HG03103 (cell line): ENCODE results near the gene ASB3.
"Not testable (repeated sequence)": the region's sequence is repeated elsewhere in the genome, so short reads cannot be mapped to it uniquely, and the experiment has no call there.

ENCODE experiments used
- ATAC-seq: cut with Tn5 transposase; IDR thresholded peaks from one replicate; pipeline ENCODE4 v1.9.1; 2021; ENCODE audit warnings: low read depth; ENCODE audit not compliant: unreplicated experiment

Gene ASB3

GRCh38 chr2:53667130-53667529, 119.6 kb downstream of the ASB3 start:
- not testable (repeated sequence) for ATAC-seq

- ATAC-seq, result no peak
These were observed 125.9 kb downstream of the ASB3 start for GRCh38 chr2:53660886-53661285.

- not testable (repeated sequence) for ATAC-seq
These were observed 128.3 kb downstream of the ASB3 start for GRCh38 chr2:53658474-53658873.

GRCh38 chr2:53655256-53655655, 131.5 kb downstream of the ASB3 start:
- no peak for ATAC-seq

- ATAC-seq, result no peak
These were observed 132.4 kb downstream of the ASB3 start for GRCh38 chr2:53654396-53654795.

- no peak for ATAC-seq
These were observed 134.6 kb downstream of the ASB3 start for GRCh38 chr2:53652131-53652530.

- ATAC-seq, result no peak
These were observed 140.0 kb downstream of the ASB3 start for GRCh38 chr2:53646788-53647187.

GRCh38 chr2:53641290-53641689, 145.5 kb downstream of the ASB3 start:
- no peak for ATAC-seq

GRCh38 chr2:53640466-53640865, 146.3 kb downstream of the ASB3 start:
- no peak for ATAC-seq

GRCh38 chr2:53636596-53636995, 150.2 kb downstream of the ASB3 start:
- ATAC-seq, result no peak

GRCh38 chr2:53636109-53636508, 150.6 kb downstream of the ASB3 start:
- no peak for ATAC-seq

- no peak for ATAC-seq
These were observed 151.1 kb downstream of the ASB3 start for GRCh38 chr2:53635694-53636093.

GRCh38 chr2:53633441-53633840, 153.3 kb downstream of the ASB3 start:
- ATAC-seq, result no peak

GRCh38 chr2:53632714-53633113, 154.0 kb downstream of the ASB3 start:
- ATAC-seq, result no peak

- ATAC-seq, result no peak
These were observed 154.7 kb downstream of the ASB3 start for GRCh38 chr2:53632126-53632460.

- no peak for ATAC-seq
These were observed 155.2 kb downstream of the ASB3 start for GRCh38 chr2:53631313-53632125.

- no peak for ATAC-seq
These were observed 156.6 kb downstream of the ASB3 start for GRCh38 chr2:53630026-53630606.

- no peak for ATAC-seq
These were observed 157.3 kb downstream of the ASB3 start for GRCh38 chr2:53629501-53629900.

GRCh38 chr2:53629001-53629400, 157.8 kb downstream of the ASB3 start:
- no peak for ATAC-seq

- ATAC-seq, result no peak
These were observed 164.6 kb downstream of the ASB3 start for GRCh38 chr2:53622141-53622540.

- no peak for ATAC-seq
These were observed 165.8 kb downstream of the ASB3 start for GRCh38 chr2:53620981-53621380.
